ENCODE data around the gene LGALS12. TPM values are rescaled to one million over a fixed set of nuclear protein-coding genes. Genes with fewer than 3 reads are reported as not detected.
"Not testable (repeated sequence)": the region's sequence is repeated elsewhere in the genome, so short reads cannot be mapped to it uniquely, and the experiment has no call there.

Gene LGALS12
- total RNA-seq, 1 donor from 2014 or later: 0.14 TPM

GRCh38 chr11:63532117-63532516, 26.2 kb downstream of the LGALS12 start:
- intact Hi-C loops (cut with micrococcal nuclease): loop anchor here (10.0 kb wide), 1 partner anchor 83 kb away; the partner anchor contains the start of gene PLAAT3

DNA sequence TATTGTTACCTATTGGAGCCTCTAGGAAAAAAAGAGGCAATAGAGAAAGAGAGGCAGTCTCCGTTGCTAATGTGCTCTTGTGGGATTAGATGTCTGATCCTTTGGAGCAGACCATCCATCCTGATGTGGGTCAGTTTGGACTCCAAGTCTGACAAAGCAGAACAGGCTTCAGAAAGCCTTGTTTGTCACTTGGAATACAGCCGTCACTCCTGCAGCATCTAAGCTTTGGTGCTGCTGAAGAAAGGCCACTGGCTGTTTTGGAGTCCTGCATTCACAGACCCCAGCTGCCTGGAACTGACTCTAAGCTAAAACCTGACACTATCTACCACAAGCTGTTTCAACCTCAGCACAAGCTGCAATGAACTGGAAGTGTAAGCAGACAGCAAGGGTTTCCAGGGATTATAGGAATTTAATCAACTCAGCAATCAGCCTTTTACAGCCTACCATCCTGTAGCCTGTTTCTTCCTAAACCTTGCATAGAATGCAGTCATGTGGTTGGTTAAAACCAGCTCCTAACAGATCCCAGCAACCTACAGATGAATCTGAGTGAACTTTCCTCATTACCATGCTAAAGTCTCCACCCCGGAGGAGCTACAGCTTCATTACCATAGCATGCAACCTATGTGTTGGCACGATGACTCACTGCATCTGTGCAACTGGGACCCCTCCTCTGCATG, 27.1 kb downstream of the LGALS12 start:
- intact Hi-C loops (cut with micrococcal nuclease): loop anchor here (10.0 kb wide), 1 partner anchor 82 kb away; the partner anchor contains the start of gene PLAAT3

- intact Hi-C loops (cut with micrococcal nuclease): loop anchor here (10.0 kb wide), 1 partner anchor 81 kb away; the partner anchor contains the start of gene PLAAT3
Observed at GRCh38 chr11:63534076-63534475, 28.2 kb downstream of the LGALS12 start.

DNA sequence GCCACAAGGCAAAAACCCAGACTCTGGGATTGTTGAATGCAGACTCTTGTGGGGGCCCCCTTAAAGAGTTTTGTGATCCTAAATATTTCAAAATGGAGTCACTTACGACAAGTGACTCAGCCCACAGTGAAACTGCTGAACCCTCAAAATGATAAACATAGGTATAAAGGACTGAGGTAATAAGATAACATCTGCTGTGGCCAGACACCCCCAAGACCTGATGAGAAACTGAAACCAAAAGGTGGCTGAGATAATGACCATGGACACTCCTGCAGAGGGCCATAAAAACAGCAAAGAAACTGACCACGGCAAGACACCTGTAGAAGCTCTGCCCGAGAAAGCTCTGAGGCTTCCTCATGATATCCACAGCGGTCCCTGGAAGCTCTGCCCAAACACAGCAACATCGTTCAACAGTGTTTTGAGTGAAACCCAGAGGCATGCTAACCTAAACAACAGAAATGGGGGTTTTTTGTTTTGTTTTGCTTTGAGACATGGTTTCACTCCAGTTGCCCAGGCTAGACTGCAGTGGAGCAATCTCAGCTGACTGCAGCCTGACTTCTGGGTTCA, 29.1 kb downstream of the LGALS12 start:
- intact Hi-C loops (cut with micrococcal nuclease): loop anchor here (10.0 kb wide), 1 partner anchor 80 kb away; the partner anchor contains the start of gene PLAAT3

DNA sequence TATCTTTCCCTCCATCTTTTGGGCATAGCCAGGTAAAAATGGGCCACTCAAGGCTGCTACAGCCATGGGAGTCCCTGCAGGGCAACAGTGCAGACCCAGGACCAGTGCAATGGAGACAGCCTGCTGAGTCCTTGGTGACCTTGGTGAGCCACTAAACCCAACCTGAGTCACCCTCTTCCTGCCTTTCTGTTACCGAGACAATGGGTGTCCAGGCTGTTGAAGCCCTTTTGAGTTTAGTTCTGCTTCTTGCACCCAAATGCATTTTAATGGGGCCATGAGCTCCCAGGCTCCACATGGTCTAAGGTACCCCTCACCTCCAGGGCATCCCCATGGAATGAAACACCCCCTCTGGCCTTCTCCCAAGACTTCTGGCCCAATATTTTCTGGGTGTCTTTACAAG, 29.9 kb downstream of the LGALS12 start:
- intact Hi-C loops (cut with micrococcal nuclease): loop anchor here (1.0 to 10.0 kb wide), 3 partner anchors 18 to 79 kb away; partner anchors contain the start of gene PLAAT3

- intact Hi-C loops (cut with micrococcal nuclease): loop anchor here (1.0 to 10.0 kb wide), 3 partner anchors 17 to 78 kb away; partner anchors contain the start of gene PLAAT3
Observed at GRCh38 chr11:63536669-63537292, 30.9 kb downstream of the LGALS12 start, which contains the start of gene PLAAT4. PLAAT4 (plus strand) TSS chr11:63536808; CDS start chr11:63536869, 61 bp downstream.

GRCh38 chr11:63537293-63538101, 31.6 kb downstream of the LGALS12 start:
- intact Hi-C loops (cut with micrococcal nuclease): loop anchor here (10.0 kb wide), 1 partner anchor 77 kb away; the partner anchor contains the start of gene PLAAT3

DNA sequence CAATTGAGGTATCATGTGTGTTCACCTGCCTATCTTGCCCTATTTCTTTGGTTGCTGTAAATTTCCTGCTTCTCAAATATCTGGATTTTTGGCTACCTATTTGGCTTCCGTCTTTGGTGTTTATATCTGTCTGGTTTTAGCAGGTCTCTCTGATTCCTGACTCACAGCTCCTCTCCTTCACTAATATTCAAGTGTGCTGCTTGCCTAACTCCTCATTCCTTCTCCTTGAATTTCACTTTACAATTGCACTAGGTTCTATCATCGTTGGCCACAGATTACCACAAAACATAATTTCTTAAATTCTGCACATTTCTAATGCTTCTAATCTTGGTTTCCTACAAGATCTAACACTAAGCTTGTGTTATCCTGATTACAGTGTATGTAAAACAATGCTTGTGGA, 36.6 kb downstream of the LGALS12 start:
- intact Hi-C loops (cut with micrococcal nuclease): not testable (repeated sequence)

GRCh38 chr11:63543711-63544110, 37.8 kb downstream of the LGALS12 start:
- intact Hi-C loops (cut with micrococcal nuclease): no loop called here

- intact Hi-C loops (cut with micrococcal nuclease): no loop called here
Observed at GRCh38 chr11:63547061-63547460, 41.2 kb downstream of the LGALS12 start.

- intact Hi-C loops (cut with micrococcal nuclease): no loop called here
Observed at GRCh38 chr11:63548178-63548577, 42.3 kb downstream of the LGALS12 start.

DNA sequence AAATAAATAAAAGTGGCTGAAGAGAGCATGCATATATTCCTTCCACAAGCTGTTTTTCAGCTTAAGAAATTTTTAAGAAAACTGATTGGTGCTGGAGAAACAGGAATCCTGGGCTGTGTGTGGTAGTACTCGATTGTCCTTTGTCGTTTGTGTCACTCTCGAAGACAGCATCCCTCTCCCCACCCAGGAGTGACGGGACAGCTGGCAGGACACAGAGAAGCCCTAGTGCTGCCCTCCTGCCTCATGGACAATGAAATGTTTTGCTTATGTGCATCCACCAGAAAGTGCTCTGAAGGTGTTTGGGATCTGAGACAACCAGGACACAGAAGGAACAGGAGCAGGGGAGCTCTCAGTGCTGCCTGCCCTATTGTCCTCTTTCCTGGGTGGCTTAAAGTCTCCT, 43.5 kb downstream of the LGALS12 start:
- intact Hi-C loops (cut with micrococcal nuclease): no loop called here

DNA sequence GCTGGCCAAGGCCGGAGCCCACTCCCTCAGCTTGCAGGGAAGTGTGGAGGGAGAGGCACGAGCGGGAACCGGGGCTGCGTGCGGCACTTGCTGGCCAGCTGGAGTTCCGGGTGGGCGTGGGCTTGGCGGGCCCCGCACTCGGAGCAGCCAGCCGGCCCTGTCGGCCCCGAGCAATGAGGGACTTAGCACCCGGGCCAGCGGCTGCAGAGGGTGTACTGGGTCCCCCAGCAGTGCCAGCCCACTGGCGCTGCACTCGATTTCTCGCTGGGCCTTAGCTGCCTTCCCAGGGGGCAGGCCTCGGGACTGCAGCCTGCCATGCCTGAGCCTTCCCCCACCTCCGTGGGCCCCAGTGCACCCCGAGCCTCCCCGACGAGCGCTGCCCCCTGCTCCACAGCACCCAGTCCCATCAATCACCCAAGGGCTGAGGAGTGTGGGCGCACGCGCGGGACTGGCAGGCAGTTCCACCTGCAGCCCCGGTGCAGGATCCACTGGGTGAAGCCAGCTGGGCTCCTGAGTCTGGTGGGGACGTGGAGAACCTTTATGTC, 44.3 kb downstream of the LGALS12 start:
- intact Hi-C loops (cut with micrococcal nuclease): not testable (repeated sequence)

GRCh38 chr11:63551091-63551888, 45.4 kb downstream of the LGALS12 start:
- intact Hi-C loops (cut with micrococcal nuclease): no loop called here

DNA sequence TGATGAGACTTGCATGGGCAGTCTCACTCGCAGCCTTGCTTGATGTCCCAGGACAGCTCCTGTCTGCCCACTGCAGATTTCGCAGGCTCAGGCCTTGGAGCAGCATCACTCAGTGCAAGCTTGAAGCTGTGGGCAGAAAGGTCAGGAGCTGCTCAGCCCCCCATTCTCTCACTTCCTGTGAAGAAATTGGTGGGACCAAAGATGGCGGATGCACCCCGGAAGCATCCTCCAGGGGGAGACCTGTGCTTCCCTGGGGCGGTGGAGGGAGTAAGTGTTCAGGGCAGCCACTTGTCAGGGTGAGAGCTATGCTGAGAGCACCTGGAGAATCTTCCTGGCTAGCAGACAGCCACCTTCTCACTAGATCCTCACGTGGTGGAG, 46.0 kb downstream of the LGALS12 start:
- intact Hi-C loops (cut with micrococcal nuclease): no loop called here

DNA sequence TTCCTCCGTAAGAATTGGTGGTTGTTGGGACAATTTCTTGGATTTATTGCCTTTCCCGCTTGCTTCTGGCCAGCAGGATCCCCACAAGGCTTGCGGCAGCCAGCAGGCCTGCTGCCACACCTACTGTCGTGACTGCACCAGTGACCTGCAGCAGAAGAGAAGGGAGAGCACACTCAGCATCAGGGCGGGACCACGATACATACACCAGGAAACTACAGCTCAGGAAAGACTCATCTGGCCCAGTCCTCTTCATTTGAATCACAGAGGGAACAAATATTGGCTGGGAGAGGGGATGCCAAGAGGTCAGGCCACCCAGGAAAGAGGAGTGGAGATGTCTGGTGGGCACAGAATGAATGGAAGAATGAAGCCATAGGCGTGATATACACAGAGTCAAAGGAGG, 47.0 kb downstream of the LGALS12 start:
- intact Hi-C loops (cut with micrococcal nuclease): loop anchor here (1.0 kb wide), 1 partner anchor 17 kb away; the partner anchor contains the start of gene PLAAT4

- intact Hi-C loops (cut with micrococcal nuclease): loop anchor here (1.0 kb wide), 1 partner anchor 17 kb away; the partner anchor contains the start of gene PLAAT4
Observed at GRCh38 chr11:63553759-63554158, 47.9 kb downstream of the LGALS12 start.

DNA sequence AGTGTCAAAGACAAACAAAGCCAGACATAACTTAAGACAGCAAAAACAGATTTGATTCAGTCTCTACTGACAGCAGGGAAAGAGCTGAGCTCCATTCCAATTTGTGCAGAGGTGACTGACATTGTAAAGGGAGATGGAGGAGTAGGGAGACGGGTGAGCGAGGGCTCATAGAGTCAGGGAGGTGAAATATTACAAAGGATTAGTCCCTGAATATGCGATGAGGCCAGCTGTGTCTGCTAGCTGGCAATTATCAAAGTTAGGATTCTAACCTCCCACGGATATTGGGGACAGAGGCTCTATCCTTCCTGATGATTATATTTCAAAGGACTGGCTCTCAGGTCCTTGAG, 49.0 kb downstream of the LGALS12 start:
- intact Hi-C loops (cut with micrococcal nuclease): no loop called here

DNA sequence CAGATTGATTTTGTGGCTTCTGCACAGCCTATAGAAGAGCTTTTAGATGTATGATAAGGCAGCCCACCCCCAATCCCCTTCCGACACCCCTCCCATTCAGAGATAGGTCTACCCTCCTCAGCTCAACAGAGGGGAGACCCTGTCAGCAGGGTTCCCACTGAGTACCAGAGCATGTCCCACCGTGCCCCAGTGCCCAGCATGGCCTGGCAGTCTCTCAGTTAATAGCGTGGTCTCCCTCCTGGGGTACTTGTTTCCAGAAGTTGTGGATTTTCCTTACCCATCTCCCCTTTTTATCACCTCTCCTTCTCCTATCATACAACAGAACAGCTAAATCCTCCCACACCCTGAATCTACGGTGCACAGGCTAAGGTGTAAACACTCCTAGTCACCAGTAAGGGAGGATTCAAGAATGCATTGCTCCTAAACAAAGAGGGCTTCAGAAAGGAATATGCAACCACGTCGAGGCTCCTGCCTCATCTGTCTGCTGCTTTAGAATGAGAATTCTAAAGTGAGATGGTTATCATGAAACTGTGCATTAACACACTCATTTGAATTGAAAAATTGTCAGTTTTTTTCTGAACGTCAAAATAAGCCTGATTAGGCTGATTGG, 50.6 kb downstream of the LGALS12 start:
- intact Hi-C loops (cut with micrococcal nuclease): no loop called here

DNA sequence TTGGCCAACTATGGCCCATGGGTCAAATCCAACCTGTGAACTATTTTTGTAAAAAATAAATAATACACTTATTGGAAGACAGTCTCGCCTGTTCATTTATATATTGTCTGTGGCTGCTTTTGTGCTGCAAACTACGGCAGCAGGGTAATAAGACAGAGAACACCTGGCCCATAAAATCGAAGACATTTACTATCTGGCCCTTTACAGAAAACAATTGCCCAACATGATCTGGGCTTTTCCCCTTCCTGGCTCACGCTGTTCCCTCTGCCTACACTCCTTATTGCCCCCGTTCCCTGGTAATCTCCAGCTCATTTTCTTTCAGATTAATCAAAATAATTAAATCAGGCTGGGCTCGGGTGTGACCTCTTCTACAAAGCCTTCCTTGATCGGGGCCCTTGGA, 51.7 kb downstream of the LGALS12 start:
- intact Hi-C loops (cut with micrococcal nuclease): no loop called here
